Nephron progenitor cell (in vitro differentiated cells): Measurements from ENCODE around the gene AKAP17A.
A peak's percentile ranks its signal among the peaks of the same experiment; 100 is the strongest.

Experiments used
- DNase-seq: peaks from one replicate; pipeline ENCODE4 v3.0.0; 2021
- H3K27ac Mint-ChIP-seq: 2 replicates; pipeline ENCODE4 v1.8.0; 2021; ENCODE audit warnings: mild to moderate bottlenecking, moderate library complexity, mixed read lengths
- H3K27me3 Mint-ChIP-seq: 2 replicates; pipeline ENCODE4 v1.8.0; 2021; ENCODE audit warnings: mild to moderate bottlenecking, low read depth, mixed read lengths; ENCODE audit not compliant: poor library complexity
- H3K36me3 Mint-ChIP-seq: 2 replicates; pipeline ENCODE4 v1.8.0; 2021; ENCODE audit warnings: low read depth, mixed read lengths
- H3K4me1 Mint-ChIP-seq: 2 replicates; pipeline ENCODE4 v1.8.0; 2021; ENCODE audit warnings: mixed read lengths
- H3K4me3 Mint-ChIP-seq: 2 replicates; pipeline ENCODE4 v1.8.0; 2021; ENCODE audit warnings: mild to moderate bottlenecking, moderate library complexity, mixed read lengths
- H3K9me3 Mint-ChIP-seq: 2 replicates; pipeline ENCODE4 v1.8.0; 2021; ENCODE audit warnings: mild to moderate bottlenecking, moderate library complexity, mixed read lengths
- TF ChIP-seq, protein P1 (sequence below): fragments of 200-600 bp; sonication (generic); IDR thresholded peaks from 2 replicates; pipeline ENCODE4 v1.5.0; 2021; ENCODE audit warnings: antibody characterized with exemption

The AKAP17A gene

DNA sequence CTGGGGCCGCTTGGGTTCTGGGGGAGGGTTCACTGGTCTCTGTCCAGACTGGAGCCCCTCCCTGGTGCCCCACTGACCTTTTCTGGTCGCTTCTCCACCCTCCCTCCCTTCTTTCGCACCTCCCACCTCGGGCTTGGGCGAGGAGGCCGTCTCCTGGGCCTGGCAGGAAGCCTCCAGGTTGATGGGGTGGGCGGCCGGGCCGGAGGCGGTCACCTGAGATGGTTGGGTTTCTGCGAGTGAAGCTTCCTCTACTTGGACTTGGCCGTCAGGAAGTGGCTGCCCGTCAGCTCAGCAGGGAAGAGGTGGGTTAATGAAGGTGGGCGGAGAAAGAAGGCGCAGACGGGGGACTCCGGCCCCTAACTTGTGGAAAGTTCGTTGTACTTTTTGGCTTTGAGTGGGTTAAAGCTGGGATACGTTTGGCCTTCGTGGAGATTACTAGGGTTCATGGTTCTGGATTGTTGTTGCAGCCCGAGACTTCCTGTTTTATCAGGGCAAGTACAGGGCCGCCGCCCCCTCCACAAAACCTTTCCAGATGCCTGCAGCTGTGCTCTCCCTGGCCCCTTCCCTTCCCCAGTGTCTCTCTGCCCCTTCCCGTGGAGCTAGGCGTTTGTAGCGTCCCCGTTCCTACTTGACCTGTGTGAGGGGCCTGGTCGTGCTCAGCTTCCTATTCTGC lies 1.2 kb downstream of the AKAP17A start:
- Mint-ChIP-seq H3K27me3 (peaks cover 4% of the 10 kb centered on the region), H3K4me3 (peak overlapping the region; percentile 94)

DNA sequence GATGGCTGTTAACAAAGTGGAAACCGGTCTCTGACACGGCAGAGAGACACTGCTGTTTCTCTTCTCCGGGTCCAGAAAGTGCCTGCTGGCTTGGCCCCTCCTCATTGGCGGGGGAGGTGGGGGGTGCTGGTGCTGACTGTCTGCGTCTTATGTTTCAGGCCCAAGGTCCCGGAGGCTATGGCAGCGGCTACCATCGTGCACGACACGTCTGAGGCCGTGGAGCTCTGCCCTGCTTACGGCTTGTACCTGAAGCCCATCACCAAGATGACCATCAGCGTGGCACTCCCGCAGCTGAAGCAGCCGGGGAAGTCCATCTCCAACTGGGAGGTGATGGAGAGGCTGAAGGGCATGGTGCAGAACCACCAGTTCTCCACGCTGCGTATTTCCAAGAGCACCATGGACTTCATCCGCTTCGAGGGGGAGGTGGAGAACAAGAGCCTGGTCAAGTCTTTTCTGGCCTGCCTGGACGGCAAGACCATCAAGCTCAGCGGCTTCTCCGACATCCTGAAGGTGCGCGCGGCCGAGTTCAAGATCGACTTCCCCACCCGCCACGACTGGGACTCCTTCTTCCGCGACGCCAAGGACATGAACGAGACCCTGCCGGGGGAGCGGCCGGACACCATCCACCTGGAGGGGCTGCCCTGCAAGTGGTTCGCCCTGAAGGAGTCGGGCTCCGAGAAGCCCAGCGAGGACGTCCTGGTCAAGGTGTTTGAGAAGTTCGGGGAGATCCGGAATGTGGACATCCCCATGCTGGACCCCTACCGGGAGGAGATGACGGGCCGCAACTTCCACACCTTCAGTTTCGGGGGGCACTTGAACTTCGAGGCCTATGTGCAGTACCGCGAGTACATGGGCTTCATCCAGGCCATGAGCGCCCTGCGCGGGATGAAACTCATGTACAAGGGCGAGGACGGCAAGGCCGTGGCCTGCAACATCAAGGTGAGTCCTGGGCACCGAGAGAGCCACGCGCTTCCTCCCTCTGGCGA lies 2.2 kb downstream of the AKAP17A start:
- H3K4me1 Mint-ChIP-seq: peaks cover 18% of the 10 kb centered on the region
- peaks cover 35% of the 10 kb centered on the region for H3K36me3 Mint-ChIP-seq
- TF ChIP-seq, protein P1, sequence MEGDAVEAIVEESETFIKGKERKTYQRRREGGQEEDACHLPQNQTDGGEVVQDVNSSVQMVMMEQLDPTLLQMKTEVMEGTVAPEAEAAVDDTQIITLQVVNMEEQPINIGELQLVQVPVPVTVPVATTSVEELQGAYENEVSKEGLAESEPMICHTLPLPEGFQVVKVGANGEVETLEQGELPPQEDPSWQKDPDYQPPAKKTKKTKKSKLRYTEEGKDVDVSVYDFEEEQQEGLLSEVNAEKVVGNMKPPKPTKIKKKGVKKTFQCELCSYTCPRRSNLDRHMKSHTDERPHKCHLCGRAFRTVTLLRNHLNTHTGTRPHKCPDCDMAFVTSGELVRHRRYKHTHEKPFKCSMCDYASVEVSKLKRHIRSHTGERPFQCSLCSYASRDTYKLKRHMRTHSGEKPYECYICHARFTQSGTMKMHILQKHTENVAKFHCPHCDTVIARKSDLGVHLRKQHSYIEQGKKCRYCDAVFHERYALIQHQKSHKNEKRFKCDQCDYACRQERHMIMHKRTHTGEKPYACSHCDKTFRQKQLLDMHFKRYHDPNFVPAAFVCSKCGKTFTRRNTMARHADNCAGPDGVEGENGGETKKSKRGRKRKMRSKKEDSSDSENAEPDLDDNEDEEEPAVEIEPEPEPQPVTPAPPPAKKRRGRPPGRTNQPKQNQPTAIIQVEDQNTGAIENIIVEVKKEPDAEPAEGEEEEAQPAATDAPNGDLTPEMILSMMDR: no peak
- peak overlapping the region; percentile 94 for H3K27ac Mint-ChIP-seq
- H3K4me3 Mint-ChIP-seq: peak overlapping the region; percentile 94
- H3K27me3 Mint-ChIP-seq: peaks cover 4% of the 10 kb centered on the region
- H3K9me3 Mint-ChIP-seq: no peaks in the 10 kb centered on the region
- no peak for DNase-seq

More for the DNA sequence above, 1.2 kb downstream of the AKAP17A start:
- TF ChIP-seq, protein P1: no peak
- Mint-ChIP-seq H3K9me3 (no peaks in the 10 kb centered on the region), H3K4me1 (peaks cover 14% of the 10 kb centered on the region), H3K36me3 (peaks cover 32% of the 10 kb centered on the region), H3K27ac (peak overlapping the region; percentile 94)
- peak; percentile 37 for DNase-seq

DNA sequence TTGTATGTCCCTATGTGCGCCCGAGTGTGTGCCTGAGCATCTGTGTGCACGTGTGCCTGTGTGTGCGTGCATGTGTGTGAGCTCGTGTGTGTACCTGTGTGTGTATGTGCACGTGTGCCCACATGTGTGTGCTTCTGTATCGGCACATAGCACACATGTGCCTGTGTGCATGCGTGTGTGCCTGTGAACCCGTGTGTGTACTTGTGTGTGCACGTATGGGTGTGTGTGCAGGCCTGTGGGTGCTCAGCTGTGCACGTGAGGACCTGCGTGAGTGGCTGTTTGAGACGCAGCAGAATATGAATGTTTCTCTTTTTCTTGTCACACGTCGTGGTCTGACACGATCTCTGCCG lies 4.3 kb downstream of the AKAP17A start:
- Mint-ChIP-seq H3K27ac (no peak overlapping the region), H3K36me3 (peaks cover 46% of the 10 kb centered on the region), H3K27me3 (no peaks in the 10 kb centered on the region), H3K4me1 (peaks cover 25% of the 10 kb centered on the region), H3K9me3 (no peaks in the 10 kb centered on the region), H3K4me3 (no peak overlapping the region)
- DNase-seq: no peak
- TF ChIP-seq, protein P1: no peak

DNA sequence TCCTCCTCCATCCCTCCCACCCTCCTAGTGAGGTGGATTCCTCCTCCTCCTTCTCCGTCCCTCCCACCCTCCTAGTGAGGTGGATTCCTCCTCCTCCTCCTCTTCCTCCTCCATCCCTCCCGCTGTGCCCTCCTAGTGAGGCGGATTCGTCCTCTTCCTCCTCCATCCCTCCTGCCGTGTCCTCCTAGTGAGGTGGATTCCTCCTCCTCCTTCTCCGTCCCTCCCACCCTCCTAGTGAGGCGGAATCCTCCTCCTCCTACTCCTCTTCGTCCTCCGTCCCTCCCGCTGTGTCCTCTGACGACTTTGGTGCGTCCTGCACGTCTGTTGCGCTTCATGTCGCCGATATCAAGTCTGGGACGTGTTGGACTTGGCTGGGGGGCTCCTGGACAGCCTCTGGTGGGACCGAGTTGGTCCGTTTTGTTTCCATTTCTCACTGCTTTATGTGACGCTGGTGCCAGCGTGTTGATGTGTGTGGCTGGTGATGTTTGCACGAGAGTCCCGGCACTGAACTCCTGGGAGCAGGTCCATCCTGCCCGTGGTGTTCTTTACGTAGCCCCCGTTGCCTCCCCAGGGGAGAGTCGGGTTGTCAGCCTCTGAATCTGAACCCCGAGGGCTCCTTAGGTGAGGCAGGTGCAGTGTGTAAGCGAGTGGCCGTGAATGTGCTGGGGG lies 5.4 kb downstream of the AKAP17A start:
- no peak overlapping the region for H3K27ac Mint-ChIP-seq
- TF ChIP-seq, protein P1: no peak
- no peak for DNase-seq
- no peaks in the 10 kb centered on the region for H3K9me3 Mint-ChIP-seq
- H3K4me3 Mint-ChIP-seq: no peak overlapping the region
- peaks cover 25% of the 10 kb centered on the region for H3K4me1 Mint-ChIP-seq
- no peaks in the 10 kb centered on the region for H3K27me3 Mint-ChIP-seq
- peaks cover 51% of the 10 kb centered on the region for H3K36me3 Mint-ChIP-seq

DNA sequence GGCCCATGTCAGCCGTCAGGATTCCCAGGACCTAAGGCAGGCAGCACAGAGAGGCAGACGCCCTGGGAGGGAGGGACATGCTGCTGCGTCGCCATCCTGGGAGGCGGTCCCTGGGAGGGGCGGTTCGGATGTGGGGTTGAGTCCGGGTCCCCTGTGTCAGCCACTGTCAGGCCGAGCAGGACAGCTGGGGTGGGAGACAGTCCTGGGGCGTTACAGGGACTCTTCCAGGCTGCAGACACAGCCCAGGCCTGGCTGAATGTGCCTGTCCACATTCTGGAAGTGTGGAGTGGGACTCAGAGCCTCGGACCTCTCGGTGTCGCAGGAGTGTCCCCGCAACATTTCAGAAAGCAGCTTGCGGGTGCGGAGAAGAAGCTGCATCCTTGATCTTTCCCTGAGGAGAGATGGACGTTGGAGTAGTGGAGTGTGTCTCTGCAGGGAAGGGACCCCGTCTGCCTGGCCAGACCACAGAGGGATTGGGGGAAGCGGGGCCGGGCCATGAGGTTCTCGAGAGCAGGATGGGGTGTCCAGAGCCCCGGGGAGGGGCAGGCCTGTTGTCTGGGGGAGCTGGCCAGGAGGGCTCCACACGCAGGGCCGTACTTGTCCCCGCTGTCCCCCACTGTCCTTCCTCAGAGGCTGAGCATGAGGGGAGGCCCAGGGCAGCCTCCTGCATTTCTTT lies 6.1 kb downstream of the AKAP17A start:
- Mint-ChIP-seq H3K9me3 (no peaks in the 10 kb centered on the region), H3K4me1 (peaks cover 23% of the 10 kb centered on the region), H3K36me3 (peaks cover 58% of the 10 kb centered on the region), H3K27ac (peak overlapping the region; percentile 91), H3K27me3 (no peaks in the 10 kb centered on the region), H3K4me3 (no peak overlapping the region)
- TF ChIP-seq, protein P1: no peak
- no peak for DNase-seq
